HG03378 (cell line): ENCODE measurements around the gene MICA.
"Not testable (repeated sequence)": the region's sequence is repeated elsewhere in the genome, so short reads cannot be mapped to it uniquely, and the experiment has no call there.

ENCODE experiments used
- ATAC-seq: cut with Tn5 transposase; IDR thresholded peaks from one replicate; pipeline ENCODE4 v1.9.1; 2021; ENCODE audit warnings: mild to moderate bottlenecking, moderate library complexity; ENCODE audit not compliant: unreplicated experiment

MICA gene

GRCh38 chr6:31405996-31406395 is 2.6 kb downstream of the MICA start:
- ATAC-seq, result no peak

GRCh38 chr6:31407699-31408098 is 4.3 kb downstream of the MICA start:
- no peak for ATAC-seq

- ATAC-seq, result no peak
Measured at GRCh38 chr6:31412506-31412905, 9.1 kb downstream of the MICA start.

GRCh38 chr6:31414148-31414770 is 10.9 kb downstream of the MICA start:
- ATAC-seq, result not testable (repeated sequence)

- ATAC-seq, result no peak
Measured at GRCh38 chr6:31414771-31415265, 11.4 kb downstream of the MICA start.

- no peak for ATAC-seq
Measured at GRCh38 chr6:31416394-31417014, 13.1 kb downstream of the MICA start.

GRCh38 chr6:31418251-31418650 is 14.9 kb downstream of the MICA start:
- ATAC-seq, result no peak

GRCh38 chr6:31419842-31420241 is 16.4 kb downstream of the MICA start:
- no peak for ATAC-seq

- no peak for ATAC-seq
Measured at GRCh38 chr6:31420546-31420945, 17.2 kb downstream of the MICA start.

GRCh38 chr6:31422587-31422986 is 19.2 kb downstream of the MICA start:
- no peak for ATAC-seq

- ATAC-seq, result no peak
Measured at GRCh38 chr6:31423550-31423949, 20.2 kb downstream of the MICA start.

- ATAC-seq, result no peak
Measured at GRCh38 chr6:31426395-31427354, 23.3 kb downstream of the MICA start.

GRCh38 chr6:31430449-31430848 is 27.1 kb downstream of the MICA start:
- no peak for ATAC-seq

GRCh38 chr6:31435051-31435450 is 31.7 kb downstream of the MICA start:
- not testable (repeated sequence) for ATAC-seq

GRCh38 chr6:31438222-31438621 is 34.8 kb downstream of the MICA start:
- no peak for ATAC-seq

GRCh38 chr6:31438677-31439076 is 35.3 kb downstream of the MICA start:
- ATAC-seq, result no peak

- ATAC-seq, result no peak
Measured at GRCh38 chr6:31441365-31442267, 38.2 kb downstream of the MICA start.

GRCh38 chr6:31446481-31446880 is 43.1 kb downstream of the MICA start:
- ATAC-seq, result no peak

GRCh38 chr6:31446999-31447789 is 43.8 kb downstream of the MICA start:
- ATAC-seq, result not testable (repeated sequence)

- no peak for ATAC-seq
Measured at GRCh38 chr6:31450751-31451150, 47.4 kb downstream of the MICA start.
